DOHH2 (cell line): ENCODE data around the gene CHRM5.

Source experiments
- H3F3A ChIP-seq: fragments of 200-600 bp; sonication (generic), shearing (Covaris generic); 2 replicates; pipeline ENCODE4 v1.6.0; 2016; ENCODE audit warnings: antibody characterized with exemption, mild to moderate bottlenecking; ENCODE audit not compliant: control insufficient read depth, insufficient read depth
- H3K27ac ChIP-seq: fragments of 200-600 bp; sonication (generic); 2 replicates; pipeline ENCODE4 v1.5.1; 2014; ENCODE audit warnings: low read depth, mild to moderate bottlenecking, low read length, moderate library complexity
- H3K27me3 ChIP-seq: fragments of 200-600 bp; sonication (generic); 2 replicates; pipeline ENCODE4 v1.6.1; 2014; ENCODE audit warnings: mild to moderate bottlenecking, low read length, mixed read lengths; ENCODE audit not compliant: control insufficient read depth
- H3K36me3 ChIP-seq: fragments of 200-600 bp; sonication (generic); 2 replicates; pipeline ENCODE4 v1.6.1; 2014; ENCODE audit warnings: mild to moderate bottlenecking, low read length, moderate library complexity, mixed read lengths; ENCODE audit not compliant: control insufficient read depth
- H3K4me1 ChIP-seq: fragments of 200-600 bp; sonication (generic); 2 replicates; pipeline ENCODE4 v1.6.1; 2014; ENCODE audit warnings: mild to moderate bottlenecking, low read length, mixed read lengths; ENCODE audit not compliant: control insufficient read depth
- H3K4me2 ChIP-seq: fragments of 200-600 bp; sonication (generic); 2 replicates; pipeline ENCODE4 v1.6.0; 2014; ENCODE audit warnings: mild to moderate bottlenecking, low read length, moderate library complexity
- H3K4me3 ChIP-seq: fragments of 200-600 bp; sonication (generic); 2 replicates; pipeline ENCODE4 v1.5.1; 2014; ENCODE audit warnings: mild to moderate bottlenecking, low read length, mixed read lengths
- H3K79me2 ChIP-seq: fragments of 200-600 bp; sonication (generic); 2 replicates; pipeline ENCODE4 v1.6.1; 2014; ENCODE audit warnings: mild to moderate bottlenecking, low read length, mixed read lengths; ENCODE audit not compliant: control insufficient read depth
- H3K9me2 ChIP-seq: fragments of 200-600 bp; sonication (generic); replicated peaks from 2 replicates; pipeline ENCODE4 v1.6.1; 2014; ENCODE audit warnings: mild to moderate bottlenecking, low read length, mixed read lengths; ENCODE audit not compliant: control insufficient read depth
- H3K9me3 ChIP-seq: fragments of 200-600 bp; sonication (generic); 2 replicates; pipeline ENCODE4 v1.6.1; 2014; ENCODE audit warnings: antibody characterized with exemption, low read length, mixed read lengths; ENCODE audit not compliant: control insufficient read depth, insufficient read depth
- H4K20me1 ChIP-seq: fragments of 200-600 bp; sonication (generic); 2 replicates; pipeline ENCODE4 v1.6.0; 2014; ENCODE audit warnings: low read depth, mild to moderate bottlenecking, antibody characterized with exemption, low read length, moderate library complexity; ENCODE audit not compliant: control insufficient read depth, insufficient read depth
- EZH2phosphoT487 ChIP-seq: fragments of 200-600 bp; sonication (generic); IDR thresholded peaks from 2 replicates; pipeline ENCODE4 v1.6.1; 2017; ENCODE audit warnings: borderline replicate concordance, mild to moderate bottlenecking, antibody characterized with exemption, low read length, moderate library complexity, mixed read lengths
- TF ChIP-seq, protein P1 (sequence below): fragments of 200-600 bp; sonication (generic); IDR thresholded peaks from one replicate; pipeline ENCODE4 v1.5.1; 2014; ENCODE audit warnings: antibody characterized with exemption, mild to moderate bottlenecking, low read depth, low read length; ENCODE audit not compliant: poor library complexity, severe bottlenecking

The CHRM5 gene

GRCh38 chr15:33934396-33934795, 33.9 kb upstream of the CHRM5 start:
- Histone ChIP-seq H3F3A (no peaks in the 10 kb centered on the region), H3K9me2 (no peaks in the 10 kb centered on the region), H3K27me3 (no peaks in the 10 kb centered on the region), H3K4me3 (no peak overlapping the region), H4K20me1 (no peaks in the 10 kb centered on the region), H3K9me3 (no peaks in the 10 kb centered on the region), H3K79me2 (no peaks in the 10 kb centered on the region), H3K4me2 (no peak overlapping the region), H3K36me3 (no peaks in the 10 kb centered on the region), H3K27ac (no peak overlapping the region), H3K4me1 (no peaks in the 10 kb centered on the region)
- TF ChIP-seq, protein P1, sequence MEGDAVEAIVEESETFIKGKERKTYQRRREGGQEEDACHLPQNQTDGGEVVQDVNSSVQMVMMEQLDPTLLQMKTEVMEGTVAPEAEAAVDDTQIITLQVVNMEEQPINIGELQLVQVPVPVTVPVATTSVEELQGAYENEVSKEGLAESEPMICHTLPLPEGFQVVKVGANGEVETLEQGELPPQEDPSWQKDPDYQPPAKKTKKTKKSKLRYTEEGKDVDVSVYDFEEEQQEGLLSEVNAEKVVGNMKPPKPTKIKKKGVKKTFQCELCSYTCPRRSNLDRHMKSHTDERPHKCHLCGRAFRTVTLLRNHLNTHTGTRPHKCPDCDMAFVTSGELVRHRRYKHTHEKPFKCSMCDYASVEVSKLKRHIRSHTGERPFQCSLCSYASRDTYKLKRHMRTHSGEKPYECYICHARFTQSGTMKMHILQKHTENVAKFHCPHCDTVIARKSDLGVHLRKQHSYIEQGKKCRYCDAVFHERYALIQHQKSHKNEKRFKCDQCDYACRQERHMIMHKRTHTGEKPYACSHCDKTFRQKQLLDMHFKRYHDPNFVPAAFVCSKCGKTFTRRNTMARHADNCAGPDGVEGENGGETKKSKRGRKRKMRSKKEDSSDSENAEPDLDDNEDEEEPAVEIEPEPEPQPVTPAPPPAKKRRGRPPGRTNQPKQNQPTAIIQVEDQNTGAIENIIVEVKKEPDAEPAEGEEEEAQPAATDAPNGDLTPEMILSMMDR, result no peak
- TF ChIP-seq EZH2phosphoT487, result no peak

DNA sequence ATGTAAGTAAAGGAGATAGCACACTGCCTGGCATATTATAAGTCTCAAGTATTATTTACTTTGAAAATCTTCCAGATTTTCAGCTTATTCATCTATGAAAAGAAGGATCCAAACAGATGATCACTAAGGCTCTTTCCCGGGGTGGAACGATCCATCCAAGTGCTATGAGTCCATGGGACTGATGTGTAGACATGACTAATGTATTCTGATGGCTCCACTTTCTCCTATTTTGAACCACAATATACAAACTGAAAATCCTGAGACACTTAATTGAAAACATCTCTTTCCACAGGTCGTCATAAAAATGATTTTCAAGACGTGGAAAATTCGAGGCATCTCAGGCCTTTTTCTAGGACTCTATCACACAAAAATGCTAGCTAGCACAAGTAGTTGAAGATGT, 33.4 kb upstream of the CHRM5 start:
- Histone ChIP-seq H3K9me3 (no peaks in the 10 kb centered on the region), H4K20me1 (no peaks in the 10 kb centered on the region), H3K9me2 (no peaks in the 10 kb centered on the region), H3K27ac (no peak overlapping the region), H3F3A (no peaks in the 10 kb centered on the region), H3K79me2 (no peaks in the 10 kb centered on the region), H3K4me3 (no peak overlapping the region), H3K4me2 (no peak overlapping the region), H3K36me3 (no peaks in the 10 kb centered on the region), H3K4me1 (no peaks in the 10 kb centered on the region), H3K27me3 (no peaks in the 10 kb centered on the region)
- no peak for TF ChIP-seq EZH2phosphoT487
- TF ChIP-seq, protein P1, result no peak

- Histone ChIP-seq H3K9me2 (no peaks in the 10 kb centered on the region), H3K27ac (no peak overlapping the region), H3K27me3 (no peaks in the 10 kb centered on the region), H3K79me2 (no peaks in the 10 kb centered on the region), H3K36me3 (no peaks in the 10 kb centered on the region), H3K4me3 (no peak overlapping the region), H3K4me2 (no peak overlapping the region), H4K20me1 (no peaks in the 10 kb centered on the region), H3K4me1 (no peaks in the 10 kb centered on the region), H3K9me3 (no peaks in the 10 kb centered on the region), H3F3A (no peaks in the 10 kb centered on the region)
- TF ChIP-seq EZH2phosphoT487, result no peak
- TF ChIP-seq, protein P1, result no peak
Measured at GRCh38 chr15:33941279-33942063, 26.8 kb upstream of the CHRM5 start.
